ENCODE data around the gene PAH. TPM values are rescaled to one million over a fixed set of nuclear protein-coding genes. Genes with fewer than 3 reads are reported as not detected.

PAH gene
- total RNA-seq, 2 experiments from 2014 or later, result not detected

DNA sequence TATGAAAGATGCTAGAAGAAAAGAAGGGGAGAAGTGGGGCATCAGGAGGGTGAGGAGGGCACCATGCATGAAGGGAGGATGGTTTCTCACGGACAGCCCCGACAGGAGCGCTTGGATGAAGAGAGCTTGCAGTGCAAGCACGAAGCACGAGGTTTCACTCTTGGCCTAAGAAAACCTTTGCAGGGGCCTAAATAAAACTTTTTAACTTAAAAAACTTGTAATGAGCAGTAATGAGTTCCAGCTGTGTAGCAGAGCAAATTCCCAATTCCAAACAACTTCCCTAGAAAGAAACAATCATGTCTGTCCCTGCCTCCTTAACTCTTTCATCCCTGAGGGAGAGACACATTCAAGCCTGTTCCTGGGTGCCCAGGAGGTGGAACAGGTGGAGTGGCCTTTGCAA, 119.5 kb downstream of the PAH start:
- POLR2A ChIA-PET, result no interaction called here
- DNase-seq, result no peak
- no peaks in the 10 kb centered on the region for H3K4me1 Mint-ChIP-seq (ENCODE audit: low read depth)
- intact Hi-C loops (cut with micrococcal nuclease), result no loop called here
- CTCF ChIA-PET, result no interaction called here
- H3K27ac Mint-ChIP-seq, result no peak overlapping the region
- no peak overlapping the region for H3K4me3 Mint-ChIP-seq
- H3K36me3 Mint-ChIP-seq, result no peaks in the 10 kb centered on the region
- H3K9me3 Mint-ChIP-seq, result no peaks in the 10 kb centered on the region
- H3K27me3 Mint-ChIP-seq, result no peaks in the 10 kb centered on the region

DNA sequence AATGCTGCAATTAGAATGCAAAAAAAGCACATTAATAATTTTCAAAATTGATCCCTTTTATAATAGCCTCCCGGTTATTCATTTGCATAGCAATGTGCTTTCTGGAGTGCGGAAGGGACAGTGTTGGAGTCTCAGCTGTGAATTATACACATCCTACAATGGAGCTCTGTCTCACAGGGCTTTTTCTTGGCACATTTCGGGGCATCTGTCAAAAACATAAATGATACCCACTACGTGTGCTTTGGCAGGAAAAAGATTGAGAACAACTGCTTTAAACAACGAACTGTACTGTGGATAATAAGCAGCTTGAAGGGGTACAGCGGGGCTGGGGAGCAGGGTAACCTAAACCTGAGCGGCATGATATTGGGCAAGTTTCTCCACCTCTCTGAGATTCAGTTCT, 123.1 kb downstream of the PAH start:
- no peak overlapping the region for H3K4me3 Mint-ChIP-seq
- no peak for DNase-seq
- H3K9me3 Mint-ChIP-seq, result no peaks in the 10 kb centered on the region
- H3K4me1 Mint-ChIP-seq (ENCODE audit: low read depth), result no peaks in the 10 kb centered on the region
- ChIA-PET POLR2A (no interaction called here), CTCF (no interaction called here)
- no peak overlapping the region for H3K27ac Mint-ChIP-seq
- intact Hi-C loops (cut with micrococcal nuclease), result no loop called here
- H3K27me3 Mint-ChIP-seq, result peaks cover 2% of the 10 kb centered on the region
- no peaks in the 10 kb centered on the region for H3K36me3 Mint-ChIP-seq

Other genes starting within 250 kb of the PAH start
- not detected for gene ASCL1, start 40.4 kb upstream of the PAH start, total RNA-seq

Data from activated CD4-positive, alpha-beta memory T cell treated with anti-CD3 and anti-CD28 coated beads for 36 hours (primary cell).